Right lobe of liver (tissue), 6 donors: ENCODE data around the gene CACNG4. TPM values are rescaled to one million over a fixed set of nuclear protein-coding genes. Genes with fewer than 3 reads are reported as not detected.

Experiments
- ATAC-seq, 4 donors: fragments of 200-7000 bp; cut with Tn5 transposase; one replicate each; pipeline ENCODE4 v1.9.1; 2020; ENCODE audit warnings: mild to moderate bottlenecking in 4 of 4, moderate library complexity in 4 of 4
- DNase-seq, 3 donors: peaks; one replicate each; pipeline ENCODE4 v3.0.0-alpha.2; 2020
- H3K27ac ChIP-seq, 3 donors: fragments of 200-600 bp; one replicate each; pipeline ENCODE4 v1.8.0; 2022
- H3K27me3 ChIP-seq, 2 donors: fragments of 200-600 bp; one replicate each; pipeline ENCODE4 v1.8.0; 2022
- H3K36me3 ChIP-seq, 4 donors: fragments of 200-600 bp; sonication (generic) in 1 of 4; one replicate each; pipeline versions ENCODE4 v1.5.1 to v1.8.0; 2017 to 2022; ENCODE audit warnings: control low read depth in 1 of 4
- H3K4me1 ChIP-seq, 4 donors: fragments of 200-600 bp; sonication (generic) in 1 of 4; one replicate each; pipeline versions ENCODE4 v1.5.1 to v1.8.0; 2017 to 2022; ENCODE audit warnings: control low read depth in 1 of 4
- H3K4me3 ChIP-seq, 3 donors: fragments of 200-600 bp; one replicate each; pipeline ENCODE4 v1.8.0; 2022
- H3K9me3 ChIP-seq, 4 donors: fragments of 200-600 bp; sonication (generic) in 1 of 4; one replicate each; pipeline versions ENCODE4 v1.5.1 to v1.8.0; 2017 to 2022; ENCODE audit warnings: control low read depth in 1 of 4
- CTCF ChIP-seq, 4 donors: fragments of 200-600 bp in 3 of 4; fragments of 450-650 bp in 1 of 4; IDR thresholded peaks; one replicate each; pipeline versions ENCODE4 v1.5.1 to v1.8.0; 2016 to 2022; ENCODE audit warnings: antibody characterized with exemption in 4 of 4, mild to moderate bottlenecking in 2 of 4
- POLR2A ChIP-seq: fragments of 450-650 bp; IDR thresholded peaks from one replicate; pipeline ENCODE4 v1.6.1; 2017; ENCODE audit warnings: antibody characterized with exemption, mild to moderate bottlenecking
- WGBS: methylation state at CpG from one replicate; pipeline ENCODE4 v1.1.6; 2018; ENCODE audit warnings: low coverage, low lambda C conversion rate; ENCODE audit not compliant: insufficient coverage; ENCODE audit errors: missing lambda C conversion rate; 5-methylcytosine and 5-hydroxymethylcytosine counted together
- intact Hi-C, 2 donors: fragments of 100-400 bp; cut with DNase I; formaldehyde crosslinking; loops; one replicate each; pipeline versions ENCODE4 v1.11.2 to v1.14.1; 2022
- total RNA-seq, 6 experiments: library from RNA; depleted of rRNA in 2 of 6; stranded (reverse); fragments of >200 nt in 2 of 6; fragmentation: NEBNext Ultra II Directional in 3 of 6; extraction: Animal tissue kit (Norgen Biotek cat#: 25700) in 3 of 6; gene quantifications; one replicate each; pipeline versions ENCODE4 v1.1.0 to v1.2.4, GENCODE V29; 2016 to 2023
- donor health status: DM: no; HTN: yes; CAD: no.
- donor health status: DM: no; HTN: no; CAD: no.
- donor health status: DM: no; HTN: no; CAD: no.
- donor health status: DM: no; HTN: yes; CAD: no.
- donor health status: DM: no; HTN: yes; CAD: no.

The CACNG4 gene
- total RNA-seq, 6 experiments from 2014 or later, result not detected

- WGBS, result 72% methylated on average over 2 of the region's 2 CpGs
- H3K4me3 ChIP-seq, result no peak overlapping the region
- H3K27me3 ChIP-seq, result no peaks in the 10 kb centered on the region
- intact Hi-C loops, result no loop called here
- TF ChIP-seq CTCF (IDR thresholded peaks at IDR 0.05), result no peak
- no peak for TF ChIP-seq POLR2A
- no peaks in the 10 kb centered on the region for H3K4me1 ChIP-seq
- no peak for ATAC-seq
- no peak for DNase-seq
- no peak overlapping the region for H3K27ac ChIP-seq
- no peaks in the 10 kb centered on the region for H3K9me3 ChIP-seq
- H3K36me3 ChIP-seq, result no peaks in the 10 kb centered on the region
Measured at GRCh38 chr17:66935717-66936116, 28.8 kb upstream of the CACNG4 start.

- H3K9me3 ChIP-seq, result no peaks in the 10 kb centered on the region
- H3K36me3 ChIP-seq, result no peaks in the 10 kb centered on the region
- no peaks in the 10 kb centered on the region for H3K4me1 ChIP-seq
- ATAC-seq (no peak), DNase-seq (no peak)
- TF ChIP-seq CTCF (IDR thresholded peaks at IDR 0.05) (no peak), POLR2A (no peak)
- 47% methylated on average over 6 of the region's 10 CpGs for WGBS
- intact Hi-C loops, result no loop called here
- no peaks in the 10 kb centered on the region for H3K27me3 ChIP-seq
- H3K4me3 ChIP-seq, result no peak overlapping the region
- no peak overlapping the region for H3K27ac ChIP-seq
Measured at GRCh38 chr17:66938656-66939055, 25.9 kb upstream of the CACNG4 start.

- H3K27ac ChIP-seq, result no peak overlapping the region
- ATAC-seq (no peak), DNase-seq (no peak)
- no peaks in the 10 kb centered on the region for H3K27me3 ChIP-seq
- TF ChIP-seq POLR2A (no peak), CTCF (IDR thresholded peaks at IDR 0.05) (no peak)
- intact Hi-C loops, result no loop called here
- H3K9me3 ChIP-seq, result no peaks in the 10 kb centered on the region
- no peaks in the 10 kb centered on the region for H3K4me1 ChIP-seq
- 73% methylated on average over 5 of the region's 12 CpGs for WGBS
- H3K4me3 ChIP-seq, result no peak overlapping the region
- H3K36me3 ChIP-seq, result no peaks in the 10 kb centered on the region
Measured at GRCh38 chr17:66939461-66940114, 24.9 kb upstream of the CACNG4 start.

- Histone ChIP-seq H3K36me3 (no peaks in the 10 kb centered on the region), H3K9me3 (no peaks in the 10 kb centered on the region), H3K4me3 (no peak overlapping the region), H3K27ac (no peak overlapping the region), H3K27me3 (no peaks in the 10 kb centered on the region), H3K4me1 (no peaks in the 10 kb centered on the region)
- DNase-seq (no peak), ATAC-seq (no peak)
- WGBS, result 47% methylated on average over 2 of the region's 3 CpGs
- TF ChIP-seq POLR2A (no peak), CTCF (IDR thresholded peaks at IDR 0.05) (no peak)
- intact Hi-C loops, result no loop called here
Measured at GRCh38 chr17:66941249-66941648, 23.3 kb upstream of the CACNG4 start.
